B cell (primary cell): ENCODE results near the gene TDG. TPM values are rescaled to one million over a fixed set of nuclear protein-coding genes. Genes with fewer than 3 reads are reported as not detected.

ENCODE experiments used
- ATAC-seq: fragments of 200-7000 bp; cut with Tn5 transposase; one replicate; pipeline ENCODE4 v1.10.0; 2021; ENCODE audit warnings: low read depth, mild to moderate bottlenecking, moderate number of reproducible peaks, moderate library complexity
- CTCF ChIA-PET: fragments of 350-600 bp; sonication (Branson Sonifier 250); formaldehyde crosslinking; loops from one replicate; lab custom pipeline; 2021; ENCODE audit warnings: antibody characterized with exemption, inconsistent platforms; lab: Charles Lee
- POLR2A ChIA-PET: fragments of 350-600 bp; sonication (Branson Sonifier 250); formaldehyde crosslinking; loops from one replicate; lab custom pipeline; 2021; ENCODE audit warnings: antibody characterized with exemption; lab: Charles Lee
- DNase-seq: peaks from one replicate; pipeline ENCODE4 v3.0.0; 2013
- H2AFZ ChIP-seq: 2 replicates; pipeline ENCODE4 v1.6.1; 2012; ENCODE audit warnings: mild to moderate bottlenecking, low read depth, low read length; ENCODE audit not compliant: insufficient read depth, poor library complexity, severe bottlenecking
- H3K27ac ChIP-seq, 2 donors: 1 replicate in 1 of 2; 2 replicates in 1 of 2; pipeline ENCODE4 v1.5.1; 2012 to 2013; ENCODE audit warnings: low read length in 2 of 2, mild to moderate bottlenecking in 2 of 2, moderate library complexity in 1 of 2
- H3K27me3 ChIP-seq, 4 experiments: fragments of 200-600 bp in 1 of 4; sonication (generic) in 1 of 4; replicated peaks in 1 of 4; 1 replicate in 2 of 4; 2 replicates in 2 of 4; pipeline versions ENCODE4 v1.6.1 to v1.7.0; 2013 to 2016; ENCODE audit warnings: low read length in 3 of 4, mild to moderate bottlenecking in 2 of 4, mixed read lengths in 1 of 4, moderate library complexity in 1 of 4; ENCODE audit not compliant: insufficient read depth in 4 of 4, control insufficient read depth in 3 of 4; ENCODE audit errors: control extremely low read depth in 1 of 4
- H3K36me3 ChIP-seq, 2 experiments: replicated peaks in 1 of 2; 1 replicate in 1 of 2; 2 replicates in 1 of 2; pipeline versions ENCODE4 v1.6.1 to v1.7.1; 2013; ENCODE audit warnings: low read length in 1 of 2; ENCODE audit not compliant: insufficient read depth in 2 of 2, control insufficient read depth in 1 of 2; ENCODE audit errors: control extremely low read depth in 1 of 2, extremely low read depth in 1 of 2
- H3K4me1 ChIP-seq, 2 donors: fragments of 200-600 bp in 1 of 2; sonication (generic) in 1 of 2; 1 replicate in 1 of 2; 2 replicates in 1 of 2; pipeline versions ENCODE4 v1.5.1 to v1.6.1; 2013 to 2017; ENCODE audit warnings: low read length in 2 of 2; ENCODE audit not compliant: control insufficient read depth in 2 of 2, insufficient read depth in 2 of 2
- H3K4me2 ChIP-seq: replicated peaks from 2 replicates; pipeline ENCODE3; 2012; ENCODE audit warnings: mild to moderate bottlenecking, low read depth, low read length; ENCODE audit not compliant: poor library complexity, severe bottlenecking
- H3K4me3 ChIP-seq, 5 experiments: fragments of 200-600 bp in 1 of 5; sonication (generic) in 1 of 5; 1 replicate in 3 of 5; 2 replicates in 2 of 5; pipeline versions ENCODE4 v1.5.1 to v1.7.0; 2011 to 2016; ENCODE audit warnings: low read length in 4 of 5, mild to moderate bottlenecking in 4 of 5, low read depth in 2 of 5, control low read depth in 1 of 5, moderate library complexity in 1 of 5; ENCODE audit not compliant: insufficient read depth in 1 of 5; ENCODE audit errors: control extremely low read depth in 1 of 5, extremely low read depth in 1 of 5
- H3K79me2 ChIP-seq: fragments of 200-600 bp; sonication (generic); one replicate; pipeline ENCODE4 v1.6.0; 2016; ENCODE audit warnings: low read length; ENCODE audit not compliant: control insufficient read depth, insufficient read depth
- H3K9ac ChIP-seq: fragments of 200-600 bp; sonication (generic); 2 replicates; pipeline ENCODE4 v1.6.1; 2017; ENCODE audit warnings: mild to moderate bottlenecking, low read length, moderate library complexity
- H3K9me3 ChIP-seq, 3 donors: one replicate each; pipeline versions ENCODE4 v1.6.1 to v1.7.1; 2013; ENCODE audit warnings: low read length in 2 of 3; ENCODE audit not compliant: control insufficient read depth in 2 of 3, insufficient read depth in 1 of 3; ENCODE audit errors: control extremely low read depth in 1 of 3
- H4K20me1 ChIP-seq: 2 replicates; pipeline ENCODE4 v1.6.0; 2012; ENCODE audit warnings: mild to moderate bottlenecking, low read length; ENCODE audit not compliant: insufficient read depth, control insufficient read depth, poor library complexity, severe bottlenecking
- H3K27ac Mint-ChIP-seq: one replicate; pipeline ENCODE4 v1.8.0; 2021; ENCODE audit warnings: mixed read lengths
- H3K27me3 Mint-ChIP-seq: one replicate; pipeline ENCODE4 v1.8.0; 2021; ENCODE audit warnings: mixed read lengths
- H3K4me1 Mint-ChIP-seq: one replicate; pipeline ENCODE4 v1.8.0; 2021; ENCODE audit warnings: mixed read lengths
- H3K4me3 Mint-ChIP-seq: one replicate; pipeline ENCODE4 v1.8.0; 2021; ENCODE audit warnings: mixed read lengths
- H3K9me3 Mint-ChIP-seq: one replicate; pipeline ENCODE4 v1.8.0; 2022; ENCODE audit warnings: mixed read lengths; ENCODE audit not compliant: insufficient read depth
- EZH2 ChIP-seq: IDR thresholded peaks from 2 replicates; pipeline ENCODE4 v1.6.1; 2012; ENCODE audit warnings: borderline replicate concordance, low read depth, mild to moderate bottlenecking, moderate library complexity, low read length; ENCODE audit not compliant: insufficient read depth, poor library complexity, severe bottlenecking
- WGBS: methylation state at CpG from one replicate; pipeline ENCODE4 v1.1.5; 2013; ENCODE audit warnings: missing lambda C conversion rate; ENCODE audit not compliant: insufficient coverage; 5-methylcytosine and 5-hydroxymethylcytosine counted together
- intact Hi-C: fragments of 100-400 bp; cut with micrococcal nuclease; formaldehyde crosslinking; loops from one replicate; pipeline ENCODE4 v1.10.0; 2022
- polyA plus RNA-seq: library from polyadenylated mRNA; depleted of rRNA; stranded (reverse); fragments of >200 nt; gene quantifications from 2 replicates; pipeline ENCODE4 v1.2.3, GENCODE V29; 2012
- total RNA-seq, 2 donors: library from RNA; stranded (reverse); fragments of 120-200 nt in 1 of 2; gene quantifications; 1 replicate in 1 of 2; 2 replicates in 1 of 2; pipeline versions ENCODE4 v1.2.3 to v1.2.4, GENCODE V29; 2013 to 2022
- TF ChIP-seq, protein P1 (sequence below): fragments of 200-600 bp; IDR thresholded peaks from one replicate; pipeline ENCODE4 v1.8.0; 2022; ENCODE audit warnings: antibody characterized with exemption, mild to moderate bottlenecking

TDG gene
- total and polyA plus RNA-seq, 2 donors (not counting 1 experiment from before 2014, with no cell fraction given): 8.6 to 35.5 TPM

DNA sequence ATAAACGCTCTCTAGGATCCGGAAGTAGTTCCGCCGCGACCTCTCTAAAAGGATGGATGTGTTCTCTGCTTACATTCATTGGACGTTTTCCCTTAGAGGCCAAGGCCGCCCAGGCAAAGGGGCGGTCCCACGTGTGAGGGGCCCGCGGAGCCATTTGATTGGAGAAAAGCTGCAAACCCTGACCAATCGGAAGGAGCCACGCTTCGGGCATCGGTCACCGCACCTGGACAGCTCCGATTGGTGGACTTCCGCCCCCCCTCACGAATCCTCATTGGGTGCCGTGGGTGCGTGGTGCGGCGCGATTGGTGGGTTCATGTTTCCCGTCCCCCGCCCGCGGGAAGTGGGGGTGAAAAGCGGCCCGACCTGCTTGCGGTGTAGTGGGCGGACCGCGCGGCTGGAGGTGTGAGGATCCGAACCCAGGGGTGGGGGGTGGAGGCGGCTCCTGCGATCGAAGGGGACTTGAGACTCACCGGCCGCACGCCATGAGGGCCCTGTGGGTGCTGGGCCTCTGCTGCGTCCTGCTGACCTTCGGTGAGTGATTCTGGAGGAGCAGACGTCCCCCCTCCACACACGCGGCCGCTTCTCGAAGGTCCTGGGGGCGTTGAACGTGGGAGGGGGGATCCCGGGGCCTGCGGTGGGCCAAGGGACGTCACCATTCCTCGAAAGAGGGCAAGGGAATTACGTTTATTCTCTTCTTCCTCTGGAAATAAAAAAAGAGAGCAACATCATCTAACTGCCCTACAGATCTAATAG lies 35.5 kb upstream of the TDG start, which contains the start of gene HSP90B1:
Gene HSP90B1, plus strand, starts transcription at position 377 of the 753 bp plus-strand sequence. Its CDS starts 106 bp downstream, at position 483.
- Mint-ChIP-seq H3K9me3 (no peaks in the 10 kb centered on the region), H3K4me3 (peak within 1 kb of the TSS; percentile 93), H3K27me3 (no peaks in the 10 kb centered on the region), H3K4me1 (peaks cover 61% of the 10 kb centered on the region), H3K27ac (peak within 1 kb of the TSS; percentile 98)
- no peaks in the 10 kb centered on the region for H3K9me3 ChIP-seq
- intact Hi-C loops: loop anchor here (1.0 to 5.0 kb wide), 7 partner anchors 27 to 1868 kb away; partner anchors contain the start of genes HCFC2, NFYB, NT5DC3 and WASHC3
- DNase-seq (peak; percentile 100), ATAC-seq (peak; percentile 72)
- under 1% methylated on average over 43 of the region's 56 CpGs for WGBS
- peaks cover 32 to 34% of the 10 kb centered on the region in 2 donors for H3K4me1 ChIP-seq
- peak within 1 kb of the TSS; percentile 86 for H3K4me2 ChIP-seq
- H3K27me3 ChIP-seq: no peaks in the 10 kb centered on the region
- TF ChIP-seq EZH2: no peak
- TF ChIP-seq, protein P1, sequence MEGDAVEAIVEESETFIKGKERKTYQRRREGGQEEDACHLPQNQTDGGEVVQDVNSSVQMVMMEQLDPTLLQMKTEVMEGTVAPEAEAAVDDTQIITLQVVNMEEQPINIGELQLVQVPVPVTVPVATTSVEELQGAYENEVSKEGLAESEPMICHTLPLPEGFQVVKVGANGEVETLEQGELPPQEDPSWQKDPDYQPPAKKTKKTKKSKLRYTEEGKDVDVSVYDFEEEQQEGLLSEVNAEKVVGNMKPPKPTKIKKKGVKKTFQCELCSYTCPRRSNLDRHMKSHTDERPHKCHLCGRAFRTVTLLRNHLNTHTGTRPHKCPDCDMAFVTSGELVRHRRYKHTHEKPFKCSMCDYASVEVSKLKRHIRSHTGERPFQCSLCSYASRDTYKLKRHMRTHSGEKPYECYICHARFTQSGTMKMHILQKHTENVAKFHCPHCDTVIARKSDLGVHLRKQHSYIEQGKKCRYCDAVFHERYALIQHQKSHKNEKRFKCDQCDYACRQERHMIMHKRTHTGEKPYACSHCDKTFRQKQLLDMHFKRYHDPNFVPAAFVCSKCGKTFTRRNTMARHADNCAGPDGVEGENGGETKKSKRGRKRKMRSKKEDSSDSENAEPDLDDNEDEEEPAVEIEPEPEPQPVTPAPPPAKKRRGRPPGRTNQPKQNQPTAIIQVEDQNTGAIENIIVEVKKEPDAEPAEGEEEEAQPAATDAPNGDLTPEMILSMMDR: no peak
- H3K79me2 ChIP-seq: peaks cover 48% of the 10 kb centered on the region
- peak within 1 kb of the TSS; percentile 80 to 93 (median 85) for H3K4me3 ChIP-seq
- H4K20me1 ChIP-seq: peaks cover 14% of the 10 kb centered on the region
- H3K9ac ChIP-seq: peak within 1 kb of the TSS; percentile 98
- peak within 1 kb of the TSS; percentile 97 to 100 for H3K27ac ChIP-seq
- ChIA-PET CTCF (interaction anchor here (0.7 to 4.9 kb wide), 6 partner anchors 27 to 179 kb away, joined by 3 to 23 read pairs (median 8); partner anchors contain the start of gene TDG), POLR2A (interaction anchor here (0.6 to 3.7 kb wide), 13 partner anchors 10 to 1178 kb away, joined by 3 to 40 read pairs (median 5); partner anchors contain the start of genes HCFC2, NFYB and TDG)
- H3K36me3 ChIP-seq: peaks cover 5 to 29% of the 10 kb centered on the region in 2 experiments
- peak within 1 kb of the TSS; percentile 49 for H2AFZ ChIP-seq
